HuH-7 (cell line): ENCODE measurements around the gene INPP5D.

ENCODE experiments used
- DNase-seq: peaks from one replicate; pipeline ENCODE4 v3.0.0; 2011; ENCODE audit warnings: low spot score

The INPP5D gene

DNA sequence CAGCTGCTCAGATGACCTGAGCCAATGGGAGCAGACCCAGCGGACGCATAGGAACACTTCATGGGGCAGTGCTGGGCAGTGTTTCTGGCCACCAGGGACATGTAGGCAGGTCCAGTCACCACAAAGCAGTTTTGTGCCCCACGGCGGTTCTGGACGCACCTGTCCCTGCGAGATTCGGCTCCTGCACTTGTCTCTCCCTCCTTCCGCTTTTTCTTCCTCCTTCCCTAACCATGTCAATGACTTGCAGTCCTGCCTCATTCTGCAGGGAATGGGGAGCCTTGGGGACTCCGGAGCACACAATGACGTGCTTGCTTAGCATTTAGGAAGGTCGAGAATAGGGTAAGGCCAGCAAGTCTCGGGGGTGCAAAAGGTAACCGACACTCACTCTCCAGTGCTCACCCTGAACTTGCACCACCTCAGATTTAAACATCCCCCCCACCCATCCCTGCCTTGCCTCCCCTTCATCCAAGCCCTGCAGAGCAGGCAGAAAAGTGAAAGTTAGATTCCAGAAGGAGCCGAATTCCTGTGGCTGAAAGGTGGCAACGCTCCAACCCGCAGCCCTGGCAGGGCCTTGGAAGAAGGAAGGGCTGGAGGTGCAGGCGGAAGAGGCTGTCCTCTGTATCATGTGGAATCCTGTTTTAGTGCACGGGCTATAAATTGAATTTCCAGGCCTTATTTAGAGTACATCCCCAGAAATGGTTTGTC is 150.9 kb downstream of the INPP5D start:
- DNase-seq: no peak

DNA sequence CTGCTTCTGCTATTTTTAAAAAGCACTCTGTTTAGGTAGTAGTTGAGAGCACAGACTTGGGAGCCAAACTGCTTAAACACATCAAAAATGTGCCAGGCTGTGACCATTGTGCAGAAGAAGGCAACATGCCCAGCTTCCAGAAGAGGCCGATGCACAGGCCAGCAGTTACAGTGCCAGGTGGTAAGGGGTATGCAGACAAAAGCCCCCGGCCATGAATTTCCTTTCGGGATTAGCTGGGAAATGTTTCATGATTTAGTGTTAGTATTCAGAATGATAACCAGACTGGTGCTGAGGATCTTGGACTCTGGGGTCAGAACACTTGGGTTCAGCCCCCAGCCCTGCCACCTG is 151.4 kb downstream of the INPP5D start:
- DNase-seq: no peak

DNA sequence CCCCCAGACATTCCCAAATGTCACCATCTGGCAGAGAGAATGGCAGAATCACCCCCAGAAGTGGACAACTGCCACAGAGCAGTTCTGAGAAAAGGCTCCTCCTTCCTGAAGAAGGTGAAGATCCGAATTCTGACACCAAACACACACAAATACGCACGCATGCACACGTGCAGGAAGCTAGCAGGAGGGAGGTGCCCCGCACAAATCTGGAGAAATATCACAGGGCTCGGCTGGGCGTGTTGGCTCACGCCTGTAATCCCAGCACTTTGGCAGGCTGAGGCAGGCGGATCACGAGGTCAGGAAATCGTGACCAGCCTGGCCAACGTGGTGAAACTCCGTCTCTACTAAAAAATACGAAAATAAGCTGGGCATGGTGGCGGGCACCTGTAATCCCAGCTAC is 152.9 kb downstream of the INPP5D start:
- DNase-seq: no peak

DNA sequence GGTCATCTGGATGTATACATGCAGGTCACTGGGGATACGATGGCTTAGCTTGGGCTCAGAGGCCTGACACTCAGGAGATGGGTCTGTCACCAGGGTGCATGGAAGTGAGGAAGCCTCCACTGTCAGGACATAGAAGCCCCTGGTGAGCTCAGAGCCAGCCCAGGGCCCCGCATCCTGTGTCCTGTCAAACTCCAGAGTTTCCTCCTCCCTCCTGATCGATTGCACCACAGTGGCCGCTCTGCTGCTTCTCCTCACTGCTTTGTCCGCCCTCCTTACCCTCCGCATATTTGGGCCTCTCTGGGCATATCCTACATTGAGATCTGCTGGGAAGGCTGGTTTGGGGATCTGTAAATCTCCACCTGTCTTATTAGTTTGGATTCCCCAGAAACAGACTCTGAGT is 153.8 kb downstream of the INPP5D start:
- no peak for DNase-seq

DNA sequence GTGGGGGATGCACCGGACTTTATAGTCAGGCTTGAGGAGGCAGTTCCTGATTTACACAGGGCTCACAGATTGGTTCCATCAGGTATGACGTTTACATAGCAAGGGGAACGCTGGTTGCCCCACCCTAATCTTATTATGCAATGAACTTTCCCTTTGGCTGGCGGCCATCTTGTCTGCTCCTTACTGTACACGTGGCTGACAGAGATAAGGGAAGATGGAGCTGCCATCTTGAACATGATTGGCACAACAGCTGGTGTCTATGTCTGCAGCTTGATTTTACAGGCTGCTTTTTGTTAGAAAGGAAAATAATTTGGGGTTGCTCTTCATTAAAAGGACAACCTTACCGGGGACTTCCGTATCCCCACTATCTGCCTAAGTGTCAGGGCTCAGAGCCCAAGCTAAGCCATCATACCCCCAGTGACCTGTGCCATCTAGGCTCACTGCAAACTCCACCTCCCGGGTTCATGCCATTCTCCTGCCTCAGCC is 157.8 kb downstream of the INPP5D start:
- DNase-seq: no peak

DNA sequence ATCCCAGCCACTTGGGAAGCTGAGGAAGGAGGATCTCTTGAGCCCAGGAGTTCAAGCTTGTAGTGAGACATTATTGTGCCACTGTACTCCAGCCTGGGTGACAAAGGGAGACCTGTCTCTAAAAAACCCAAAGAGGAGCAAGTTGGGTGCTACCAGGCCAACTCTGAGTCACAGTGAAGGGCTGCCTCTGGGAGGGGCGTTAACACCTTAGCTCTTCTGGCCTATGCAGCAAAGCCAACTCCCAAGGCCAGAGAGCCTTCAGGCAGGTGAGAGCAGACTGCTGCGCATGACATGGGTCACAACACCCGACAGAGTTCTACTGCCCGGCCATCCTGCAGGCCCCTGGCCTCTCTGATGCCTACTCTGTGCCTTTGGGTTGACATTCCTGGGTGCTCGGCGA is 158.7 kb downstream of the INPP5D start:
- DNase-seq: no peak

DNA sequence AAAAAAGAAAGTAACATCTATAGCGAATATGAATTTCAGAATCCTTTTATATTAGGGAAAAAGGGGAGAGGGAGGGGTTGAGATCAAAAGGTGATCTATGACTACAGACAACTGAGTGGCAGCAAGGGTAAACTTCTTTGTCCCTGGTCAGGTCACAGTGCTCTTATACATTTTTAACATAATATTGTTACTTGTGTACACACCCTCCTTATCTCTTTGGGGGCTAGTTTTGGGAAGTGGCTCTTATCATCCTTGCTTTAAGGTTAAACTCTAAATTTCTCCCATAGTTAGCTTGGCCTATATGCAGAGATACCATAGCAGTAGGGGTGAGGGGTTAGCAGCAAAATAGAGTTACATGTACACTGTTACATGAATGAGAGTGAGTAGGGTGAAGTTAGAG is 159.7 kb downstream of the INPP5D start:
- no peak for DNase-seq

DNA sequence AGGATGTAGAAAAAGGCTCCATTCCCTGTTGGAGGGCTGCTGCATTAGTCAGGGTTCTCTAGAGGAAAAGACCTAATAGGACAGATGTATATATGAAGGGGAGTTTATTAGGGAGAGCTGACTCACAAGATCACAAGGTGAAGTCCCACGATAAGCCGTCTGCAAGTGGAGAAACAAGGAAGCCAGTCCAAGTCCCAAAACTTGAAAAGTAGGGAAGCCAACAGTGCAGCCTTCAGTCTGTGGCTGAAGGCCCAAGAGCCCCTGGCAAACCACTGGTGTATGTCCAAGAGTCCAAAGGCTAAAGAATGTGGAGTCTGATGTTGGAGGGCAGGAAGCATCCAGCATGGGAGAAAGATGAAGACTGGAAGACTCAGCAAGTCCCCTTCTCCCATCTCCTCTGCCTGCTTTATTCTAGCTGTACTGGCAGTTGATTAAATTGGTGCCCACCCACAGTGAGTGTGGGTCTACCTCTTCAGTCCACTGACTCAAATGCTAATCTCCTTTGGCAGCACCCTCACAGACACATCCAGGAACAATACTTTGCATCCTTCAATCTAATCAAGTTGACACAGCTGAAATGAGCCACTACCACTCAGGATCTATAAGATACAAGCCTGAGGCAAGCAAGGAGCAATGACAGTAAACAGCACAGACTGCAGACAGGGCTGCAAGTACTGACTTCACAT is 161.4 kb downstream of the INPP5D start:
- DNase-seq: no peak

DNA sequence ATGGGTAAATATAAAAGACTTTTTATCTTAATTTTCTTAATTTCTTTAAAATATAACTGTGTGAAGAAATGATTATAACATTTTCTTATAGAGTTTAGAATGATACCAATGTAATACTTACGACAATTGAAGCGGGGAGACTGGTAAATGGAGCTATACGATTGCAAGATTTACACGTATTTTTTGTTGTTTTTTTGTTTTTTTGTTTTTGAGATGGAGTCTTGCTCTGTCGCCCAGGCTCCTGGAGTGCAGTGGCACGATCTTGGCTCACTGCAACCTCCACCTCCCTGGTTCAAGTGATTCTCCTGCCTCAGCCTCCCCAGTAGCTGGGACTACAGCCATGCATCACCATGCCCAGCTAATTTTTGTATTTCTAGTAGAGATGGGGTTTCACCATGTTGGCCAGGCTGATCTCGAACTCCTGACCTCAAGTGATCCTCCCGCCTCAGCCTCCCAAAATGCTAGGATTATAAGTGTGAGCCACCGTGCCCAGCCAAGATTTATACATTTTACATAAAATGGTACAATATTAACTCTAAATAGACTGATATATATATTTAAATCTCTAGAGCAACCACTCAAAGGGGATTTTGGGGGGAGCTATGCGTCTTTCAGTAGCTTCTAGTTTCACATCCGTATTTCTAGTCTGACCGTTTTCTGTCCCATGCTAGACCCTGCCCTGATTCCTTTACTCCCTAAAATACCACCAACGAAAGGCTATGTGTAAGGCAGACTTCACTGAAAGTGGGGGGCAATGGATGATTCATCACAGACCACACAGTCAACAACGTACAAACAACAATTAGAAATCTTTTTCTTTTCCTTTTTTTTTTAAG is 163.1 kb downstream of the INPP5D start:
- DNase-seq: no peak

DNA sequence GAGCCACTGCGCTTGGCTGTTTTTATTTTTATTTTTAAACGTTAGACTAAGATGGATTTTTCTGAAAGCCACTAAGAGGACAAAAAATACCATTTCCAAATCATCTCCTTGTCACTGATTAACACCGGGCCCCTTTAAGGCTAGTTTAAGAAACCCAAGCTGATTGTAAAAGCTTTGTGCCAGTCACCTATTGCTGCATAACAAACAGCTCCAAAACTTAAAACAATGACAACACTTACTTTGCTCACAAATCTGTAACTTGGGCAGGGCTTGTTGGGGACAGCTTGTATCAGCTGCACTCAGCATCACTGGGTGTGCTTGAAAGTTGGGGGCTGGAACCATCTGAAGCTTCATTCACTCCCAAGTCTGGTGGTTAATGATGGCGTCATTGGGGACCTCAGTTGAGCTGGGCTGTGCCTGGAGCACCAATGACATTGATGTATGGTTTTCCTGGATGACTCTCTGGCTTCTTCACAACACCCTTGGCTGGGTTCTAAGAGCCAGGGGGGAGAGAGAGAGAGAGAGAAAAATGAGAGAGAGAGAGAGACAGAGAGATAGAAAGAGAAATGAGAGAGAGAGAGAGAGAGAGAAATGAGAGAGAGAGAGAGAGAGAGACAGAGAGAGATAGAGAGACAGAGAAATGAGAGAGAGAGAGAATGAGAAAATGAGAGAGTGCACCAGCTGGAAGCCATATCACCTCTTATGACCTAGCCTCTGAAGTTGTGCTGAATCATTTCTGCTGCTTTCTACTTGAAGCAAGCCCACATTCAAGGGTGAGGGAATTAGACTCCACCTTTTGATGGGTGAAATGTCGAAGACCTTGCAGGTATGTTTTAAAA is 165.3 kb downstream of the INPP5D start:
- no peak for DNase-seq

DNA sequence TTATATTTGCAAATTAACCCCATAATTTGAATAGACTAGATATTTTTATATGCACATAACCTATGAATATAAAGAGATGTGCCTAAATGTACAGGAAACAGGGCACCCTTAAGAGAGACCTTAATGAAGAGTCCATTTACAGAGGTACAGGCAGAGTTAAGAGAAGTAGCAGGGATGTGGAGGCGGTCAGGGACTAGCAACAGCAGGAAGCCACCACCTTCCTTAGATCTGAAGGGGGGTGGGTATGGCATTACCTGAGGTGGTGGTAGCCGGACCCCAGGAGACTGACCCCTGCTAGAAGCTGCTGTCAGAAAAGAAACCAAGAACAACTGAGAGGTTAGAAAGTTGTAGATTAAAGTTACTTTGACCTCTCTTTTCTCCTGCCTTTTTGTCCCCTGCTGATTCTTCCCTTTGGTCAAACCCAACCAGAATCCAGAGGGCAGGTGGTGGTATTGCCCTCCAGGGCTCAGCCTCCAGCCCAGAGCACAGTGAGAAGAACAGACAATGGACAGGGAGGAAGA is 166.4 kb downstream of the INPP5D start:
- DNase-seq: no peak

DNA sequence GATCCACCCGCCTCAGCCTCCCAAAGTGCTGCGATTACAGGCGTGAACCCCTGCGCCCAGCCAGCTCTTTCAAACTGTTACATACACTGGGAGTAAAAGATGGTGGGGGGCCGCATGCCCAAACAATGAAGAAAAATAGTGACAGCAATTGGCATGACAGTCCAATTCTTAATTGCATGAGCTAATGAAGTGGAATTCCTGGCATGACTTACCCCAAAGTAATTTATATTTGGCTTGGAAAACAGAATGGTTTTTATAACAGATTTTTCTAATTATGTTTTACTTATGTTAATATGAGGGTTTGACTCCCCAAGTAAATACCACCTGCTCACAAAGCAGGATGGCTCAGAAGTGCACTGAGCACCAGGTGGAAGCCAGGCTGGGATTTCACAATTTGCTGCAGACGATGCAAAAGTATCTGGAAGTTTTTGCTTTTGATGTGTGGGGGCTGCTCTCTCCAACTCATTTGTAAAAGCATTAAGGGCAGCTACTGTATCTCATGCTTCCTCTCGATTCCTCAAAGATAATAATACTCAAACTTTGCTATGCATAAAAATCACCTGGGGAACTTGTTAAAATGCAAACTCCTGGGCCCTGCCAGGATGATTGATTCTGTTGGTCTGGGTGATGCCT is 167.3 kb downstream of the INPP5D start:
- DNase-seq: no peak

DNA sequence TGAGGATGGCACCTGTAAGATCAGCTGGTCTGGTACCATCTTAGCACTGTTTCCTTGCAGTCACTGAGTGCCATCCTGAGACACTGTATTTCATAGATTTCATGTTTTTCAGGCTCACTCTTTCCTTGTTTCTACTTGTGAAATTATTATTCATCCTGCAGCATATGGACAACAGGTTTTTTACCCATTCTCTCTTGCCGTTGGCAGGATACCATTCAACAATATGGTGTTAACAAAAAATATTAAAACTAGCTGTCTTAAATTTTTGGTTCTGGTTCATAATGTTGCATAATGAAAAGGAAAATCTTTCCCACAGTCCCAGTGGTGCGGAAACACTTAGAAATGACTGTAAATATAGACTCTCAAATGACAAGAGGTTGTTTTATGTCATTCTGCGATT is 168.2 kb downstream of the INPP5D start:
- DNase-seq: no peak

DNA sequence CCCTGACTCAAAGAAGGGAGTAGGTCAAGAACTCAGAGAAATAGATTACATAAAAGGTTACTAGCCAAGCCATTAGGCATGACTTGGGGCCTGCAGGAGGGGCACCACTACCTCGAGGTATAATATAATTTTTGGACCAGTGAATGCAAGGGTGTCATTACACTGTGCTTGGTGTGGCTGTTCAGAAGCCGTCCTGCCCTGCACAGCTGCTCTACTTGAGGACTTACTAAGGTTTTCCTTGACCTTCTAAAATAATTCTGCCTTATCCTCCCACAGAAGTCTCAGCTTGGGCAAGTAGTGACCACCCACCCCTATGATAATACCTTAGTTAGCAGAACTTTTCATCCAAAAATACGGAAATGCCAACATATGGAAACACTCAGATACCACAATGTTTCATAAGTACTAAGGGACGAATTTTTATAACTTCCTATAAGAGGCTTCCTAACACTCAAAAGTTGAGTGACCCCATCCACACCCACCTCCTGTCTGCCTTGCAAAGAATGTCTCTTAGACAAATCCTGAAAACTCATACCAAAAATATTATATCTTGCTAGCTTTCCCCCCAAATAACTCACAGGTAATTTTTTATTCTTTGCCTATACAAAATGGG is 173.6 kb downstream of the INPP5D start:
- DNase-seq: no peak

DNA sequence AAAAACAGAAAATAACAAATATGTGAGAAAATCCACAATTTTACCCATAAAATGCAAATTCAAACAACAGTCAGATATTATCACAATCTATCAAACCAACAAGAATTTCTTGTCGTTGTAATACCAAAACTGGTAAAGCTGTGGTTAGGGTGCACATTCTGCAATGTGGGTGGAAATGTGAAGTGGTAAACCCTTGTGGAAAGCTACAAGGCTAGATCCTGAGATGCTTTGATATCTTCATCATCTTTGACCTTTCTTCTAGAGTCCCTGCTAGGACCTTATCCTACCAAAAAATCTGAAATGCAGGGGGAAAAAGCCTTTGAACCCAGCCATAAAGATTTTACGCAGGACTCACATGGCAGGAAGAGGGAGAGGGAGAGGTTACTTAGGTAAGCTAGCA is 174.1 kb downstream of the INPP5D start:
- no peak for DNase-seq

DNA sequence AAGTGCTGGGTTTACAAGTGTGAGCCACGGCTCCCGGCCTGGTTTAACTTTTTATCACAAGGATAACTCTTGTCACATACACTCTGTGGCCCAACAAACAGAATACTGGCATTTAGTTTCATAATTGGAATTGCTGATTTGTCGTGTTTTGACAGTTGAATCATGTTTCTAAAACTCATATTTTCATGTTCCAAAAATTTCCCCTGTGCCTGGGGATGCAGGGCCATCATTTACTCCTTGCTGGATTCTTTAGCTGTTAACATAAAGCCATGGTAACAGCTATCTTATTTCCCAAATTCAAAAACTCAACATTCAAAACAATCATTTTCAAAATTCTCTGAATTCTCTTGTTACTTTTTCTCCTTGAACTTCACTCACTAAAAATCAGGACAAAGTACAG is 174.9 kb downstream of the INPP5D start:
- DNase-seq: no peak

DNA sequence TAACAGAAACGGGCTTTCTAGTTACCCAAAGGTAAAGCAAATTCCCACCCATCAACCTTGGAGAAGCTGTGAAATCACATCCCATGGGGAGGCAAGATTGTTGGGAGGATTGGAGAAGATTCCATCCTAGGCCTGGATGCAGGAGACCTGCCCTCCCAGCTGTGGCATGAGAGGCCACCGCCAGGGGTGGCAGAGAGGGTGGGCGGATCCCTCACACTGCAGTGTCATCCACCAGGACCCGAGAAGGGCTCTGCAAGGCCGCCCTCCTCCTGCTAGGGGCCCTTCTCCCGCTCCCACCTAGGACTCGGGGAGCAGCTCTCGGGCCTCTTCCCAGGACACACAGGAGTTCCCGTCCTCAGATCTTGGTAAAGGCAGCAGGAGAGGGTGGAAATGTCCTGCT is 175.8 kb downstream of the INPP5D start:
- no peak for DNase-seq

DNA sequence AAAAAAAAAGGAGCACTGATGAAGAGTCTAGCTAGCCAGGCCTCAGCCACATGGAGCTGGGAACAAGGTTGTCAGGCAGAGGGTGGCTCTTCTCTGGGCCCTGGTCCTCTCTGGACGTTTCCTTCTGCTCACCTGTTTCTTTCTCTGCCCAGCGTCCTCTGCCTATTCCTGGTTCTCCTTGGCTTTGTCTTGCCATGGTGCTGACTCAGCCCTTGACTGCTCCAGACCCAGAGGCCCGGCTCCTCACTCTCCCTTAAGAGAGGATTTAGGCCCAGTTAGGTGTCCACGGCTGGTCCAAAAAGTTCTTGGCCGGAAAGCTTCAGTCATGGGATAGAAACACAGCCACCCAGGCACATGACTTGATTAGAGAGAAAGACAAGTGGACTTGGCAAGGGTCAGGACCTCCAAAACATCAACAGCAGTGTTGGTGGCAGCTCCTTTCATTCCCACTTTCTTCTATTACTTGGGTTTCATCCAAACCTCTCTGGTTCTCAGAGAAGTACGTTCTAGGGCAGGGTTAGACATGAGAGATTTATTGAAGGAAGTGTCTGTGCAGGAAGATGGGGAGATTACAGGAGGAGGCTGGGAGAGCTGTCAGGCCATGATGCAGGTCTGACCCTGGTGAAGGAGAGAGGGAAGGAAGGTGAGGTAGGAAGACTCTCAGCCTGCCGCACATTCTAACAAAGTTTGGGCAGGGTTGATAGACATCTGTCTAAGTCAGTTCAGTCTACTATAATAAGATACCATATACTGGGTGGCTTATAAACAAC is 176.9 kb downstream of the INPP5D start:
- DNase-seq: no peak

DNA sequence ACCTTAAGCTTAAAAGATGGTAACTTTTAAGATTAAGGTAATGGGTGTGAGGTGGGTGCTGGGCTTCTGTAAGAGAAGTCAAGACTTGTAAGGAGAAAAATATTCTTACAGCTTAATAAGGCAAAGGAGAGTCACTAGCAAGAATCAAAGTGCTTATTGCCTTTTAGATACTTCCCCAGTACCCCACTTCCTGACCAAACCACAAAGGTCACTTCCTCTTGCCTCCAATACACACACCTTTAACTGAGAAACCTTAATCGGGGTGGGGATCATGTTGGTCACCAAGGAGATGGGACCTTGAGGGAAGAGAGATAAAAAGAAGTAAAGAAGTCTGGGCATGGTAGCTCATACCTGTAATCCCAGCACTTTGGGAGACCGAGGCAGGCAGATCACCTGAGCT is 180.8 kb downstream of the INPP5D start:
- DNase-seq: no peak

DNA sequence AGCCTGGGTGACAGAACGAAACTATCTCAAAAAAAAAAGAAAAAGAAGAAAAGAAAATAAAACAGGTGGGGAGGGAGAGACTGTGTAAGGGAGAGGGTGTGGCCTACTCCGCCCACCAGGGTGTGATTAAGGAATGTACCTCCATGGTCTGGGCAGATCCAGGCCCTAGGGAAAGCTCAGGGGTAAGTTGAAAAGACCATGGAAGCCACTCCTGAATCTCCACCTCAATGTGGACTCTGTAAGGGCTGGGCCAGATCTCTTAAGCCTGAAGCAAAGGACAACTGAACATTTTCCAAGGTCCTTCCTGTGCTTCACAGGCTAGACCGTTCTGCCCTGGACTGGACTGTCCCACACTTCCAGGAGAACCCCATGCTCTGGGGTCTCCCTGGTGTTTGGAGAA is 181.7 kb downstream of the INPP5D start:
- no peak for DNase-seq
